GM12878 (cell line): Measurements from ENCODE around the gene ROCK1. TPM values are rescaled to one million over a fixed set of nuclear protein-coding genes. Genes with fewer than 3 reads are reported as not detected.

ENCODE experiments used
- ATAC-seq: fragments of 200-7000 bp; cut with Tn5 transposase; 3 replicates; pipeline ENCODE4 v1.9.1; 2020; ENCODE audit warnings: mild to moderate bottlenecking, moderate library complexity
- BruUV-seq: library from RNA; stranded (reverse); fragments of 400-500 nt; replicated peaks from 2 replicates; lab custom pipeline; 2021; lab: Mats Ljungman, UMichigan
- CTCF ChIA-PET: fragments of 300-600 bp; sonication (Branson Sonifier 250); formaldehyde crosslinking; extraction: SDS; loops from one replicate; lab custom pipeline; 2021; ENCODE audit warnings: inconsistent platforms; lab: Yijun Ruan, JAX
- POLR2A ChIA-PET: fragments of 350-600 bp; formaldehyde crosslinking; extraction: SDS; loops from one replicate; lab custom pipeline; 2021; ENCODE audit warnings: inconsistent platforms; lab: Charles Lee
- RAD21 ChIA-PET: fragments of 300-600 bp; sonication (Branson Sonifier 250); formaldehyde crosslinking; loops from one replicate; lab custom pipeline; 2023; ENCODE audit warnings: antibody characterized with exemption; ENCODE audit not compliant: unreplicated experiment; lab: Charles Lee
- SMC1A ChIA-PET: fragments of 300-600 bp; sonication (Branson Sonifier 250); formaldehyde crosslinking; loops from one replicate; lab custom pipeline; 2023; ENCODE audit not compliant: unreplicated experiment, uncharacterized antibody; lab: Charles Lee
- DNase-seq: peaks from one replicate; pipeline ENCODE4 v3.0.0-alpha.2; 2011; ENCODE audit warnings: low read depth, low spot score
- FAIRE-seq: peaks from 3 replicates; lab custom pipeline; 2011; peaks lifted over from hg19 to GRCh38; lab: Jason Lieb, UNC
- H2AFZ ChIP-seq: 2 replicates; pipeline ENCODE4 v1.6.0; 2011; ENCODE audit warnings: low read depth, low read length, control low read depth; ENCODE audit not compliant: control insufficient read depth
- H3K27ac ChIP-seq: 2 replicates; pipeline ENCODE4 v1.5.1; 2011; ENCODE audit warnings: control low read depth; ENCODE audit not compliant: control insufficient read depth, insufficient read depth
- H3K27me3 ChIP-seq, 2 experiments: replicated peaks in 1 of 2; 2 replicates each; pipeline versions ENCODE4 v1.6.0 to v1.6.1; 2011; ENCODE audit warnings: low read length in 1 of 2; ENCODE audit not compliant: control insufficient read depth in 2 of 2, insufficient read depth in 2 of 2
- H3K36me3 ChIP-seq, 2 experiments: 2 replicates each; pipeline ENCODE4 v1.5.1; 2011; ENCODE audit warnings: low read length in 1 of 2; ENCODE audit not compliant: control insufficient read depth in 2 of 2, insufficient read depth in 2 of 2
- H3K4me1 ChIP-seq: 2 replicates; pipeline ENCODE4 v1.6.1; 2011; ENCODE audit warnings: mild to moderate bottlenecking, low read length, moderate library complexity, mixed read lengths; ENCODE audit not compliant: control insufficient read depth, insufficient read depth
- H3K4me2 ChIP-seq: 2 replicates; pipeline ENCODE4 v1.6.0; 2011; ENCODE audit warnings: control low read depth; ENCODE audit not compliant: control insufficient read depth, insufficient read depth
- H3K4me3 ChIP-seq: fragments of 200-600 bp; sonication (generic); 2 replicates; pipeline ENCODE4 v1.5.1; 2016
- H3K79me2 ChIP-seq: 2 replicates; pipeline ENCODE4 v1.6.0; 2011; ENCODE audit warnings: low read length; ENCODE audit not compliant: control insufficient read depth, insufficient read depth
- H3K9ac ChIP-seq: 2 replicates; pipeline ENCODE4 v1.8.0; 2011; ENCODE audit warnings: low read length, control low read depth, mixed read lengths; ENCODE audit not compliant: control insufficient read depth, insufficient read depth
- H3K9me3 ChIP-seq: replicated peaks from 3 replicates; pipeline ENCODE4 v1.5.1; 2011; ENCODE audit warnings: mild to moderate bottlenecking, low read length; ENCODE audit not compliant: control insufficient read depth, insufficient read depth
- H4K20me1 ChIP-seq: 2 replicates; pipeline ENCODE4 v1.6.0; 2011; ENCODE audit not compliant: control insufficient read depth, insufficient read depth
- SMAD1 ChIP-seq: fragments of 450-650 bp; IDR thresholded peaks from 2 replicates; pipeline ENCODE4 v1.6.1; 2018; ENCODE audit warnings: mild to moderate bottlenecking, low read depth; ENCODE audit not compliant: partially characterized antibody
- SPI1 ChIP-seq: IDR thresholded peaks from 2 replicates; pipeline ENCODE4 v1.6.1; 2011; ENCODE audit warnings: low read depth, mild to moderate bottlenecking, low read length, moderate library complexity, borderline replicate concordance; ENCODE audit not compliant: insufficient read depth
- ZNF274 ChIP-seq: IDR thresholded peaks from one replicate; pipeline ENCODE4 v1.8.0; 2011; ENCODE audit not compliant: insufficient read length, insufficient read depth
- WGBS: methylation state at CpG from one replicate; pipeline ENCODE4 v1.1.6; 2016; ENCODE audit warnings: low lambda C conversion rate; ENCODE audit not compliant: insufficient replicate concordance, insufficient coverage; ENCODE audit errors: missing lambda C conversion rate; 5-methylcytosine and 5-hydroxymethylcytosine counted together
- in situ Hi-C: fragments of 300-500 bp; cut with MboI; formaldehyde crosslinking; loops from 9 replicates; pipeline ENCODE4 v1.14.3; 2018; ENCODE audit warnings: mixed read lengths
- intact Hi-C: fragments of 100-400 bp; cut with micrococcal nuclease; formaldehyde crosslinking; loops from one replicate; pipeline ENCODE4 v1.14.2; 2022; ENCODE audit not compliant: unreplicated experiment
- polyA plus RNA-seq, 11 experiments: library from polyadenylated mRNA; depleted of rRNA in 4 of 11; unstranded in 6 of 11; stranded (reverse) in 5 of 11; fragments of >200 nt; fragmentation: Nextera tagmentation in 4 of 11; fragmentation: Illumina TruSeq in 1 of 11; extraction: Ambion mirVana in 4 of 11; extraction: Trizol in 1 of 11; gene quantifications; 1 replicate in 1 of 11; 2 replicates in 10 of 11; pipeline versions ENCODE4 v1.2.1 to v1.2.3, GENCODE V29; 2011 to 2016; ENCODE audit warnings: inconsistent platforms in 2 of 11, missing spikeins in 2 of 11, low read depth in 1 of 11
- total RNA-seq, 4 experiments: library from RNA; depleted of rRNA in 3 of 4; stranded (reverse); fragments of >200 nt in 3 of 4; fragmentation: Illumina TruSeq in 1 of 4; extraction: Trizol in 1 of 4; gene quantifications; 2 replicates each; pipeline versions ENCODE4 v1.2.1 to v1.2.3, GENCODE V29; 2013 to 2021

The ROCK1 gene
- total and polyA plus RNA-seq, 10 of the 15 experiments (the other 5 are each of a cell fraction or from before 2014, with no cell fraction given): 14.8 to 46.6 (median 29.5) TPM

DNA sequence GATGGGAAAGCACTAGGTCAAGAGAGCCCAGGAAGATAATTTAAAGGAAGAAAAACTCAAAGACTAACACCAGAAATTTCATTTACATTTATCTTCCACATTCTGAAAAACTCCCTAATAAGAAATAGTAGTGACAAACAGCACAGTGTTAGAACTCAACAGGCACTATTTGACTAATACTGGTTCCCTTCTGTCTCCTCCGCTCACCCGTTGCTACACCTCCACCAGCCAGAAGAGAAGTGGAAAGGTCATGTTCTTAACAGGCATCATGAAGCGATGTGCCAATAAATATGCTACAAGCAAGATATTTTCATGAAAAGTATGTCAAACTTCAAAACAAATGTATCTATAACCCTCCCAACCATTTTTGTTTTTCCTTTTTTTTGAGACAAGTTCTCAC is 5.7 kb downstream of the ROCK1 start:
- Histone ChIP-seq H3K4me2 (peak overlapping the region; percentile 73), H2AFZ (no peak overlapping the region), H3K4me3 (peak overlapping the region; percentile 84), H3K27me3 (no peaks in the 10 kb centered on the region), H4K20me1 (no peaks in the 10 kb centered on the region; the same call in 1 of the 2 replicates), H3K4me1 (no peaks in the 10 kb centered on the region), H3K9me3 (no peaks in the 10 kb centered on the region; the same call in 2 of the 3 replicates), H3K27ac (no peak overlapping the region), H3K9ac (no peak overlapping the region), H3K79me2 (peaks cover 97% of the 10 kb centered on the region), H3K36me3 (no peaks in the 10 kb centered on the region)
- ATAC-seq (peak; percentile 71), FAIRE-seq (no peak), DNase-seq (no peak)
- ChIA-PET SMC1A (interaction anchor here (0.6 kb wide), 1 partner anchor 57 kb away, joined by 3 read pairs; no protein-coding TSS in a partner anchor), RAD21 (interaction anchor here (0.8 kb wide), 1 partner anchor 15 kb away, joined by 3 read pairs; no protein-coding TSS in a partner anchor), POLR2A (no interaction called here), CTCF (interaction anchor here (0.9 kb wide), 1 partner anchor 9 kb away, joined by 3 read pairs; no protein-coding TSS in a partner anchor)
- in situ Hi-C loops: loop anchor here (25.0 kb wide), 3 partner anchors 581 to 1831 kb away; partner anchors contain the start of gene RBBP8
- 11% methylated on average over 3 of the region's 3 CpGs for WGBS
- intact Hi-C loops: loop anchor here (2.0 to 10.0 kb wide), 2 partner anchors 19 to 639 kb away; partner anchors contain the start of gene MIB1
- BruUV-seq: no TSS peak
- no peak for TF ChIP-seq SMAD1
- TF ChIP-seq SPI1: peak; percentile 15; the same call in 1 of the 2 replicates

DNA sequence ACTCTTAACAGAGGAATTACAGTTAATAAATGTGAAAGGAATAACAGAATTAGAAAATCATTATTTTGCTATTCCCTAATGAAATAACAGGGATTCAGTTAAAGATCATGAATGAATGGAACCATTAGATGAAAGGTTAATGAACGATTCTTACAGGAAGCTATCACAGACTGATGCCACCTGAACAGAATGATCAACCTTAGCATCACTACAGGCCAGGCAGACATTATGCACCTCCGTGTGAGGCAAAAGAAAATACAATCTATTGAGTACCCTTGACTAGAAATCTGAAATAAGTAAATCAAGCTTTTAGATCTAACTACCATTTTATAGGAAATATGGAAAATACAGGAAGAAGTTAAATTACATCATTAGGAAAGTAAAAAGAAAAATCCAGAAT is 10.4 kb downstream of the ROCK1 start:
- no TSS peak for BruUV-seq
- ChIA-PET SMC1A (interaction anchor here (1.2 to 2.2 kb wide), 2 partner anchors 8 to 11 kb away, joined by 5 to 8 read pairs; no protein-coding TSS in a partner anchor), CTCF (interaction anchor here (1.2 to 1.5 kb wide), 2 partner anchors 25 to 112 kb away, joined by 3 to 4 read pairs; no protein-coding TSS in a partner anchor), POLR2A (no interaction called here), RAD21 (no interaction called here)
- Histone ChIP-seq H3K9me3 (no peaks in the 10 kb centered on the region; the same call in 2 of the 3 replicates), H3K36me3 (0 out of 4 replicates have a peak, but pooled peaks cover 0 to 3% of the 10 kb centered on the region in 2 experiments), H4K20me1 (no peaks in the 10 kb centered on the region; the same call in 1 of the 2 replicates), H3K79me2 (peaks cover 96% of the 10 kb centered on the region), H3K27me3 (no peaks in the 10 kb centered on the region), H2AFZ (no peak overlapping the region), H3K27ac (no peak overlapping the region), H3K4me3 (no peak overlapping the region), H3K9ac (no peak overlapping the region), H3K4me2 (0 out of 2 replicates have a peak overlapping the region, but pooled peaks have one; percentile 41), H3K4me1 (peaks cover 6% of the 10 kb centered on the region)
- no peak for TF ChIP-seq ZNF274
- in situ Hi-C loops (loop anchor here (25.0 kb wide), 3 partner anchors 586 to 1836 kb away; partner anchors contain the start of gene RBBP8), intact Hi-C loops (loop anchor here (5.0 to 10.0 kb wide), 2 partner anchors 49 to 644 kb away; partner anchors contain the start of gene MIB1)
- no peak for DNase-seq
- FAIRE-seq: no peak
- 98% methylated on average over 2 of the region's 2 CpGs for WGBS
- ATAC-seq: peak; percentile 36
